Uterine smooth muscle cell (primary cell): ENCODE measurements around the gene USP3. TPM values are rescaled to one million over a fixed set of nuclear protein-coding genes. Genes with fewer than 3 reads are reported as not detected.

Experiments used
- total RNA-seq: library from RNA; depleted of rRNA; stranded (reverse); fragments of >200 nt; gene quantifications from 2 replicates; pipeline ENCODE4 v1.2.3, GENCODE V29; 2014

USP3 gene, protein sequence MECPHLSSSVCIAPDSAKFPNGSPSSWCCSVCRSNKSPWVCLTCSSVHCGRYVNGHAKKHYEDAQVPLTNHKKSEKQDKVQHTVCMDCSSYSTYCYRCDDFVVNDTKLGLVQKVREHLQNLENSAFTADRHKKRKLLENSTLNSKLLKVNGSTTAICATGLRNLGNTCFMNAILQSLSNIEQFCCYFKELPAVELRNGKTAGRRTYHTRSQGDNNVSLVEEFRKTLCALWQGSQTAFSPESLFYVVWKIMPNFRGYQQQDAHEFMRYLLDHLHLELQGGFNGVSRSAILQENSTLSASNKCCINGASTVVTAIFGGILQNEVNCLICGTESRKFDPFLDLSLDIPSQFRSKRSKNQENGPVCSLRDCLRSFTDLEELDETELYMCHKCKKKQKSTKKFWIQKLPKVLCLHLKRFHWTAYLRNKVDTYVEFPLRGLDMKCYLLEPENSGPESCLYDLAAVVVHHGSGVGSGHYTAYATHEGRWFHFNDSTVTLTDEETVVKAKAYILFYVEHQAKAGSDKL
- total RNA-seq = 52.9 and 57.6 TPM in 2 replicates

DNA sequence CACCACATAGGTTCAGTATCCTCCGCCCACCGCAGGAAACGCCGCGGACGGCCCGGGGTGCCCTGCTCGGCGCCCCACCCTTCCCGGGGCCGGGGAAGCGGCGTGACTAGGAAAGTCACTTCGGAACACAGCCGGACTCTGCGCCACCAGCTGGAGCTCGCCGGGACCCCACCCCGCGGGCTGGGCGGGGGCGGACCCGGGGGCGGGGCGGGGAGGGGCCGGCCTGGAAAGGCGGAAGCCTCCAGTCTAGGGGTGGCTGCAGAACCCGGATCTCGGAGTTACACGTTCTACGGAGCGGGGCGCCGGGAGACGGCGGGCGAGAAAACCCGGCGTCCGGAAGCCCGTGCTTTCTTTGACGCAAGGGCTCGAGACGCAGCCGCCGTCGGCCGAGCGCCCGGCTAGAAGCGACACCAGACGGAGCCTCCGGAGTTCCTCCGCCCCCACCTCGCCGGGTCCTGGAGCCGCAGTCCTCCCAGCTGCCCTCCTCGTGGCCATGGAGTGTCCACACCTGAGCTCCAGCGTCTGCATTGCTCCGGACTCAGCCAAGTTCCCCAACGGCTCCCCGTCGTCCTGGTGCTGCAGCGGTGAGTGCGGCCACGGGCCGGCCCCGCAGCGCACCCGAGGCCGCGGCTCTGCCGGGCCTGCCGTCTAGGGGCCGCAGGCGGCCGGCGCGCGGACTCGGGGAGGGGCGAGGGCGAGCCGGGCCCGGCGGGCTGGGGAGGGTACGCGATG, at the start of gene USP3:
TSS of gene USP3 (plus strand) at position 347 of the 732 bp plus-strand sequence. CDS start at position 494, 147 bp downstream.

DNA sequence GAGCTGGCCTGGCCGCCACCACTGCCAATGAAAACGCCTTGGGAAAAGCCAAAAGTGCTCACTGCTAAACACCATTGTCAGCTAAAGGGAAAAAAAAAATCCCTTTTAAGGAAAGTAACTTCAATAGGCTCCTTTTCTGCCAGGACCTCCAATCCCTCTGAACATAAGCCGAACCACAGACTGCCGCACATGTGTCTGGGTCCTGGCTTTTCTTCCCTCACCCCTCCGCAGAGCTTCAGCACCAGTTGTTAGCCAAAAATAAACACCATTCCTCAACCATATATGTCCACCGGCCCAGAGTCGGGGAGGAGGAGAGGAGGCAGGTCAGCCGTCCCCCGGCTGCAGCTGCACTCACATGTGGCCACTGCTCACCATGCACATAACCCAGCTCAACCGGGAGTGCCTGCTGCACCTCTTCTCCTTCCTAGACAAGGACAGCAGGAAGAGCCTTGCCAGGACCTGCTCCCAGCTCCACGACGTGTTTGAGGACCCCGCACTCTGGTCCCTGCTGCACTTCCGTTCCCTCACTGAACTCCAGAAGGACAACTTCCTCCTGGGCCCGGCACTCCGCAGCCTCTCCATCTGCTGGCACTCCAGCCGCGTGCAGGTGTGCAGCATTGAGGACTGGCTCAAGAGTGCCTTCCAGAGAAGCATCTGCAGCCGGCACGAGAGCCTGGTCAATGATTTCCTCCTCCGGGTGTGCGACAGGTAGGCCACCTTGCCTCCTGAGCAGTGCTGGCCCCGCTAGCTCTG, 92.8 kb downstream of the USP3 start, which contains the start of gene FBXL22:
TSS of gene FBXL22 (plus strand) at position 350 of the 753 bp plus-strand sequence. CDS start at position 356, 6 bp downstream.

Other genes with a start within 250 kb of the USP3 start
- 20.4 and 20.7 TPM in 2 replicates for gene APH1B, start 227.0 kb upstream of the USP3 start, total RNA-seq
- gene CA12, start 122.7 kb upstream of the USP3 start, total RNA-seq = 128 and 224 TPM in 2 replicates
- gene FBXL22, start 92.8 kb downstream of the USP3 start, total RNA-seq = 0.22 and 1.5 TPM in 2 replicates